Left forelimb (tissue), 1 donor: ENCODE data around the gene URAD.
"Not testable (repeated sequence)": the region's sequence is repeated elsewhere in the genome, so short reads cannot be mapped to it uniquely, and the experiment has no call there.

Experiments
- DNase-seq: peaks from one replicate; pipeline ENCODE4 v3.0.0-alpha.2; 2018; ENCODE audit warnings: low spot score

Gene URAD

GRCh38 chr13:27988520-27988919, at the start of gene URAD:
TSS of gene URAD (minus strand) at chr13:27988693. CDS start at chr13:27988637, 56 bp downstream.
- no peak for DNase-seq

GRCh38 chr13:28037399-28037798, 48.9 kb upstream of the URAD start:
- DNase-seq = no peak

GRCh38 chr13:28035146-28035782, 46.8 kb upstream of the URAD start:
- DNase-seq = no peak

- no peak for DNase-seq
These were observed 45.6 kb upstream of the URAD start for GRCh38 chr13:28033894-28034655.

GRCh38 chr13:28032438-28032837, 43.9 kb upstream of the URAD start:
- not testable (repeated sequence) for DNase-seq

GRCh38 chr13:28031896-28032288, 43.4 kb upstream of the URAD start:
- no peak for DNase-seq

- no peak for DNase-seq
These were observed 42.9 kb upstream of the URAD start for GRCh38 chr13:28031220-28031895.

GRCh38 chr13:28027607-28028364, 39.3 kb upstream of the URAD start:
- no peak for DNase-seq

GRCh38 chr13:28027071-28027470, 38.6 kb upstream of the URAD start:
- DNase-seq = no peak

GRCh38 chr13:28026508-28026907, 38.0 kb upstream of the URAD start:
- no peak for DNase-seq

GRCh38 chr13:28022848-28023518, 34.5 kb upstream of the URAD start:
- DNase-seq = no peak

- no peak for DNase-seq
These were observed 25.8 kb upstream of the URAD start for GRCh38 chr13:28014301-28014700.

GRCh38 chr13:28013482-28013881, 25.0 kb upstream of the URAD start:
- no peak for DNase-seq

- no peak for DNase-seq
These were observed 24.4 kb upstream of the URAD start for GRCh38 chr13:28012896-28013295.

GRCh38 chr13:28012383-28012782, 23.9 kb upstream of the URAD start:
- DNase-seq = no peak

GRCh38 chr13:28010046-28010445, 21.6 kb upstream of the URAD start:
- no peak for DNase-seq

- DNase-seq = not testable (repeated sequence)
These were observed 16.5 kb upstream of the URAD start for GRCh38 chr13:28005016-28005415.

GRCh38 chr13:28002886-28003698, 14.6 kb upstream of the URAD start:
- DNase-seq = no peak

- DNase-seq = no peak
These were observed 13.5 kb upstream of the URAD start for GRCh38 chr13:28001837-28002473.

GRCh38 chr13:28001049-28001448, 12.6 kb upstream of the URAD start:
- DNase-seq = no peak
